GM18507 (cell line): ENCODE measurements around the gene CHMP4B.

Experiments used
- DNase-seq: peaks from one replicate; pipeline ENCODE4 v3.0.0; 2011; ENCODE audit warnings: low read depth; ENCODE audit not compliant: insufficient read length; ENCODE audit errors: extremely low spot score
- FAIRE-seq: peaks from 2 replicates; lab custom pipeline; 2011; peaks lifted over from hg19 to GRCh38; lab: Jason Lieb, UNC

CHMP4B gene

GRCh38 chr20:33857722-33858563 is 46.8 kb downstream of the CHMP4B start:
- no peak for FAIRE-seq
- no peak for DNase-seq

DNA sequence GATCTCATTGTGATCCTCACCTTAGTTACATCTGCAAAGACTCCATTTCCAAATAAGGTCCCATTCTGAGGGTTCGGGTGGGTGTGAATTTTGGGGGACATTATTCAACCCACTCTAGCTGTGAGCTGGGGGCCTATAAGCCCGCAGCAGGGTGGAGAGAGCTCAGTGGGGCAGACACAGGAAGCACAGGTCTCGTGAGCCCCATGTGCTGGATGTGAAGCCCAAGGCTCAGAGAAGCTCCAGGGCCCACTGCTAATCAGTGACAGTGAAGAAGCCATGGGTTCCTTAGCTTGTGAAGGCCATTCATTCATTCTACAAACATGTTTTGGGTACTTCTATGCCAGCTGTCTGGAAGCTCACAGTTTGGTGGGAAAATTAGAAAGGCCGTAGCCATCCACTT is 47.5 kb downstream of the CHMP4B start:
- no peak for FAIRE-seq
- no peak for DNase-seq

- FAIRE-seq (peak; percentile 77), DNase-seq (peak; percentile 47)
Observed at GRCh38 chr20:33859157-33859695, 48.1 kb downstream of the CHMP4B start.

GRCh38 chr20:33859751-33860150 is 48.6 kb downstream of the CHMP4B start:
- FAIRE-seq: no peak

GRCh38 chr20:33861458-33861857 is 50.3 kb downstream of the CHMP4B start:
- FAIRE-seq: no peak

More at GRCh38 chr20:33859751-33860150, 48.6 kb downstream of the CHMP4B start:
- no peak for DNase-seq

GRCh38 chr20:33862709-33863403 is 51.7 kb downstream of the CHMP4B start:
- DNase-seq (peak; percentile 54), FAIRE-seq (peak; percentile 55)

More at GRCh38 chr20:33861458-33861857, 50.3 kb downstream of the CHMP4B start:
- no peak for DNase-seq

DNA sequence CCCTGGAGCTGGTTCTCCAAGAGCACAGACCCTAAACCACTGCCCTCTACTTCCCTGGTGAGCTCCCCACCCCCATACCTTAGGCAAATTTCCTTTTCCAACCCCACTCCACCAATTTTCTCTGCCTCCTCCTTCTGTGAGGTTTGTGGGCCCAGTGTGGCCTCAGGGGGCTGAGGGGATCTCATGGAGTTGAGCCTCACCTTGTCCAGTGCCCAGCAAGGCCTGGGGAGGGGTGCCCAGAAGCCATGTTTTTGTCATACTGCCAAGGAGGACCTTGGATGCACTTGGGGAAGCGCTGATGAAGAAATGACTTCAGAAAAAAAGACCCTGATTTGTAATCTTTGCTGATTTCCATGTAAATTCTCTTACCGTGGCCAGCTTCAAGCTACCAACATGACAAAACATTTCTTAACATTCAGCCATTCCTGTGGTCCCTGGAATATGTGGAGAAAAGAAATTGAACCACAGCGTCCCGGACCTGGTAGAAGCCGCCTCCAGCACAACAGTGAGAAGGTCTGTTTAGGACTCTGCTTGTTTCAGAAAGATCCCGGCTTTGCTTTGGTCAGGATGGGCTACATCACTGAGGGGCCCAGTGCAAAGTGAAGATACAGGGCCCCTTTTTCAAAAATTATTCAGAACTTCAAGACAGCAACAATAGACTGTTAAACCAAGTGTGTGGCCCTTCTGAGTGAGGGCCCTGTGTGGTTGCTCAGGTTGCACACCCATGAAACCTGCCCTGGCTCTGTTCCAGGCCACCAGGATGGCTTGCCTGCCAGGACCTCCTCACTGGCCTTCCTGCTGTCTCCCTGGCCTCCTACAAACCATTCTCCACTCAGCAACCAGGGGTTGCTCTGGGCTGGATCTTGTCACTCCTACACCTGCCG is 52.5 kb downstream of the CHMP4B start:
- DNase-seq (no peak), FAIRE-seq (no peak)

- no peak for FAIRE-seq
- DNase-seq: no peak
Observed at GRCh38 chr20:33864324-33864963, 53.3 kb downstream of the CHMP4B start.

GRCh38 chr20:33865761-33866370 is 54.7 kb downstream of the CHMP4B start:
- DNase-seq (no peak), FAIRE-seq (no peak)

DNA sequence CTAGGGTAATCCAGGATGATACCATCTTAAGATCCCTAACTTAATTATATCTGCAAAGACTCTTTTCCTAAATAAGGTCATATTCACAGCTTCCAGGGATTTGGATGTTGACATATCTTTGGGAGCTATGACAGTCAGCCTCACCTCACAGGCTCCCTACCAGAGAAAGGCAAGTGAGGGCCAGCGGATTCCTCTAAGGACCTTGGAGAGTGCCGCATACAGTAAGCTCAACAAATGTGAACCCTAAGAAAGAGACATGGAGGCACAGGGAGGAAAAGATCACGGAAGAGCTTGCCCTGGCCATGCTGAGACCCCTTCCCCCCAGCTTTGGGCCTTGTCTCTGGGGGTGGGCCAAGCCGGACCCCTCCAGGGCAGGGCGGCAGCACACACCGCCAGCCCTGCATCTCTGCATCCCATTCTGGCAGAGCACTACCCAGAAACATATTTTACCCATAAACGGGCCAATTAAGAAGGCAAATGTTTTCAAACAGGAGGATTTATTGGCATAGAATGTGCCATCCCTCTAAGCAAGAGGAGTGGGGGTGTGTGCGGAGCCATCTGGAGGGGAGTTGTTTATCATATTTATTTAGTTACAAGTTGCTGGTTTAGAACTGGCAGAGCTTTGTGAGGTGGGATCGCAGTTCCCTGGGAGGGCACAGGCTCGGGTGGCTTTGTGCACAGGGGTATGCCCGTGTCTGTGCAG is 55.4 kb downstream of the CHMP4B start:
- no peak for FAIRE-seq
- DNase-seq: no peak

- DNase-seq: no peak
- FAIRE-seq: no peak
Observed at GRCh38 chr20:33868042-33868441, 56.9 kb downstream of the CHMP4B start.

DNA sequence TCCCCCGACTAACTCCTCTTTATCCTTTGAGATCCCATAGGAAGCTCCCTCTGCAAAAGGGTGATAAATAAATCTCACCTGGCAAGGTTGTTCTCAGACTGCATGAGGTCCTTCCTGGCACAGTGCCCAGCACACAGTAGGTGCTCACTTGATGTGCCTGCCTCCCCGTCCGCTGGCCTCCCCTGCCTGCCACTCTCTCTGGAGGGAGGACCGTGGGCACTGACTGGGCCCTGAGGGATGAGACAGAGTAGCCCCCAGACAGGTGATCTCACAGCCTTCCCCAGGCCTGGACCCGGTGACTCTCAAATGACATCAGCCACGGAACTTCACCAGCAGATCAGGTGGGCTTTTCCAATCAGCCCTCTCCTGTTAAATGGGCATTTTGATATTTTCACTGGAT is 57.4 kb downstream of the CHMP4B start:
- DNase-seq (no peak), FAIRE-seq (no peak)

- FAIRE-seq (no peak), DNase-seq (no peak)
Observed at GRCh38 chr20:33869283-33869682, 58.1 kb downstream of the CHMP4B start.

DNA sequence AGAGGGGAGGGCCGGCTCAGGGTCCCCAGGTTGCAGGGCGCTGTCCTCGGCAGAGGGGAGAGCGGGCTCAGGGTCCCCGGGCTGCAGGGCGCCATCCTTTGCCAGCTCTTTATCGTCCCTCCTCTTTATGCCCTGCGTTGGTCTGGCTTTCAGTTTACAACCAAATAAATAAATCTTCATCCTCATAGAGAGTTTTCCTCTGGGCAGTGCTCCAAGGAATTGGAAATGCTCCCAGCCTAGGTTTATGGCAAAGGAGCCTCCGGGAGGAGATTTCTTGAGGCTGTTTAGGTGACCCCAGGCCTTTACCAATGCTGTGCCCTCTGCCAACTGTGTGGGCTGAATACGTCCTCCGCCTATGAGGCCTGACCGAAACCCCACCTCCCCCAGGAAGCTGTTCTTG is 60.2 kb downstream of the CHMP4B start:
- DNase-seq (no peak), FAIRE-seq (no peak)

- DNase-seq (no peak), FAIRE-seq (no peak)
Observed at GRCh38 chr20:33874129-33874528, 63.0 kb downstream of the CHMP4B start.

GRCh38 chr20:33875055-33875454 is 63.9 kb downstream of the CHMP4B start:
- DNase-seq: no peak
- peak; percentile 83 for FAIRE-seq

DNA sequence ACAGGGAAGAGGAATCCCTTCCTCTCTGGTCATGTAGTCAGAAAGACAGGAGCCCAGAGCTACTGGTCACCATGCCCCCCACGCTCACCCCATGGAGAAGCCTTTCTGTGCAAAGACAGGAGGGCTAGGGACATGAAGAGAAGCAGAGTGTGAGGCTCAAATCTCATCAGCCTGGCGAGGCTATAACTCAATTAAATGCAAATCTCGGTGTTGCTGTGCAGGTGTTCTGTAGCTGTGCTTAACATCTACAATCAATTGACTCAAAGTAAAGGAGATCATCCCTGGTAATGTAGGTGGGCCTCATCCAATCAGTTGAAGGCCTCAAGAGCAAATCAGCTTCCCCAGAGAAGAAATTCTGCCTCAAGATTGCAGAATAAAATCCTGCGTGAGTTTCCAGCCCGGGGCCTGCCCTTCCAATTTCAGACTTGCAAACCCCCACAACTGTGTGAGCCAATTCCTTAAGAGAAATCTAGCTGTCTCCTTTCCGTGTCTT is 64.4 kb downstream of the CHMP4B start:
- no peak for DNase-seq

GRCh38 chr20:33878583-33878982 is 67.4 kb downstream of the CHMP4B start:
- no peak for FAIRE-seq
- DNase-seq: no peak

More for the DNA sequence above, 64.4 kb downstream of the CHMP4B start:
- no peak for FAIRE-seq
